Measurements from ENCODE around the gene DCLK1. TPM values are rescaled to one million over a fixed set of nuclear protein-coding genes. Genes with fewer than 3 reads are reported as not detected.

DCLK1 gene
- total RNA-seq, 1 experiment from 2014 or later = 0.10 TPM

DNA sequence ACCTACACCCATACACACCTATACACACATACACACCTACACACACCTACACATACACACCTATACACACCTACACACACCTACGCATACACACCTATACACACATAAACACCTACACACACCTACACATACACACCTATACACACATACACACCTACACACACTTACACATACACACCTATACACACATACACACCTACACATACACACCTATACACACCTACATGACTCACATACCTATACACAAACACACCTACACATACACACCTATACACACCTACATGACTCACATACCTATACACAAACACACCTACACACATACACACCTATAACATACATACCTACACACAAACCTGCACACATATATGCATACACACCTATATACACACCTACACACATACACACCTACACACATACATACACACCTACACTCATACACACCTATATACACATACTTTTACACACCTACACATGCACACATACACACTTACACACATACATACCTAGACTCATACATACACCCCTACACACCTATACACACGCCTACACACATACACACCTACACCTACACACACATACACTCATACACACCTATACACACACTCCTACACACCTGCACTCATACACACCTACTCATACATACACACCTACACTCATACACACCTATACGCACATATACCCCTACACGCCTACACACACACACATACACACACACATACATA, 368.0 kb downstream of the DCLK1 start:
- CTCF ChIA-PET = no interaction called here
- intact Hi-C loops (cut with micrococcal nuclease) = no loop called here

More for the DNA sequence above, 368.0 kb downstream of the DCLK1 start:
- Histone ChIP-seq H2AFZ (ENCODE audit: low read depth, low read length, poor library complexity, severe bottlenecking) (no peak overlapping the region), H3K9me2 (ENCODE audit: insufficient read depth) (no peaks in the 10 kb centered on the region), H3K4me3 (replicated peaks in 1 of 2; ENCODE audit: low read depth in 1 of 2, low read length in 2 of 2) (no peak overlapping the region), H3K4me1 (ENCODE audit: control insufficient read depth in 1 of 2, insufficient read depth in 2 of 2, low read length in 2 of 2) (no peaks in the 10 kb centered on the region), H4K20me1 (ENCODE audit: insufficient read depth) (no peaks in the 10 kb centered on the region), H3K79me2 (ENCODE audit: insufficient read depth, low read length) (no peaks in the 10 kb centered on the region), H3K9ac (ENCODE audit: low read length) (no peak overlapping the region), H3K27me3 (ENCODE audit: insufficient read depth, low read length) (peaks cover 15% of the 10 kb centered on the region; the same call in 1 of the 2 replicates), H3K4me2 (ENCODE audit: low read length) (no peak overlapping the region), H3K9me3 (ENCODE audit: control insufficient read depth in 1 of 2, insufficient read depth in 1 of 2, low read depth in 1 of 2, low read length in 2 of 2) (peaks cover 12 to 21% of the 10 kb centered on the region in 2 experiments; a peak in 2 of 4 replicates), H3K36me3 (ENCODE audit: control insufficient read depth in 1 of 2, insufficient read depth in 2 of 2, low read length in 2 of 2) (no peaks in the 10 kb centered on the region), H3K27ac (ENCODE audit: low read depth, low read length) (no peak overlapping the region)
- DNase-seq (ENCODE audit: low read depth, low spot score) (no peak), ATAC-seq (no peak)
- no peak for TF ChIP-seq TCF7L2 (IDR thresholded peaks at IDR 0.05; ENCODE audit: borderline replicate concordance, extremely low read depth, insufficient read depth, insufficient read length)
- no peak for TF ChIP-seq POLR2AphosphoS5 (IDR thresholded peaks at IDR 0.05; ENCODE audit: low read depth, low read length)
- TF ChIP-seq, protein P1, sequence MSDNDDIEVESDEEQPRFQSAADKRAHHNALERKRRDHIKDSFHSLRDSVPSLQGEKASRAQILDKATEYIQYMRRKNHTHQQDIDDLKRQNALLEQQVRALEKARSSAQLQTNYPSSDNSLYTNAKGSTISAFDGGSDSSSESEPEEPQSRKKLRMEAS (IDR thresholded peaks at IDR 0.05) = no peak
- TF ChIP-seq, protein P2, sequence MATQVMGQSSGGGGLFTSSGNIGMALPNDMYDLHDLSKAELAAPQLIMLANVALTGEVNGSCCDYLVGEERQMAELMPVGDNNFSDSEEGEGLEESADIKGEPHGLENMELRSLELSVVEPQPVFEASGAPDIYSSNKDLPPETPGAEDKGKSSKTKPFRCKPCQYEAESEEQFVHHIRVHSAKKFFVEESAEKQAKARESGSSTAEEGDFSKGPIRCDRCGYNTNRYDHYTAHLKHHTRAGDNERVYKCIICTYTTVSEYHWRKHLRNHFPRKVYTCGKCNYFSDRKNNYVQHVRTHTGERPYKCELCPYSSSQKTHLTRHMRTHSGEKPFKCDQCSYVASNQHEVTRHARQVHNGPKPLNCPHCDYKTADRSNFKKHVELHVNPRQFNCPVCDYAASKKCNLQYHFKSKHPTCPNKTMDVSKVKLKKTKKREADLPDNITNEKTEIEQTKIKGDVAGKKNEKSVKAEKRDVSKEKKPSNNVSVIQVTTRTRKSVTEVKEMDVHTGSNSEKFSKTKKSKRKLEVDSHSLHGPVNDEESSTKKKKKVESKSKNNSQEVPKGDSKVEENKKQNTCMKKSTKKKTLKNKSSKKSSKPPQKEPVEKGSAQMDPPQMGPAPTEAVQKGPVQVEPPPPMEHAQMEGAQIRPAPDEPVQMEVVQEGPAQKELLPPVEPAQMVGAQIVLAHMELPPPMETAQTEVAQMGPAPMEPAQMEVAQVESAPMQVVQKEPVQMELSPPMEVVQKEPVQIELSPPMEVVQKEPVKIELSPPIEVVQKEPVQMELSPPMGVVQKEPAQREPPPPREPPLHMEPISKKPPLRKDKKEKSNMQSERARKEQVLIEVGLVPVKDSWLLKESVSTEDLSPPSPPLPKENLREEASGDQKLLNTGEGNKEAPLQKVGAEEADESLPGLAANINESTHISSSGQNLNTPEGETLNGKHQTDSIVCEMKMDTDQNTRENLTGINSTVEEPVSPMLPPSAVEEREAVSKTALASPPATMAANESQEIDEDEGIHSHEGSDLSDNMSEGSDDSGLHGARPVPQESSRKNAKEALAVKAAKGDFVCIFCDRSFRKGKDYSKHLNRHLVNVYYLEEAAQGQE (IDR thresholded peaks at IDR 0.05; ENCODE audit: low read depth) = no peak
- no peak for TF ChIP-seq CEBPB (IDR thresholded peaks at IDR 0.05; ENCODE audit: low read depth)
- TF ChIP-seq CBX3 (IDR thresholded peaks at IDR 0.05; ENCODE audit: low read depth) = no peak
- no peak for TF ChIP-seq SIN3A (IDR thresholded peaks at IDR 0.05; ENCODE audit: low read depth)
- TF ChIP-seq ZFX (IDR thresholded peaks at IDR 0.05) = no peak
- ChIA-PET POLR2A (no interaction called here), RAD21 (ENCODE audit: low non-redundant PET in 1 of 2, low total read pairs in 2 of 2, uncharacterized antibody in 2 of 2, unreplicated experiment in 2 of 2) (no interaction called here)
- BruUV-seq (replicated peaks) = no TSS peak
